ENCODE data around the gene DCTN5.

DNA sequence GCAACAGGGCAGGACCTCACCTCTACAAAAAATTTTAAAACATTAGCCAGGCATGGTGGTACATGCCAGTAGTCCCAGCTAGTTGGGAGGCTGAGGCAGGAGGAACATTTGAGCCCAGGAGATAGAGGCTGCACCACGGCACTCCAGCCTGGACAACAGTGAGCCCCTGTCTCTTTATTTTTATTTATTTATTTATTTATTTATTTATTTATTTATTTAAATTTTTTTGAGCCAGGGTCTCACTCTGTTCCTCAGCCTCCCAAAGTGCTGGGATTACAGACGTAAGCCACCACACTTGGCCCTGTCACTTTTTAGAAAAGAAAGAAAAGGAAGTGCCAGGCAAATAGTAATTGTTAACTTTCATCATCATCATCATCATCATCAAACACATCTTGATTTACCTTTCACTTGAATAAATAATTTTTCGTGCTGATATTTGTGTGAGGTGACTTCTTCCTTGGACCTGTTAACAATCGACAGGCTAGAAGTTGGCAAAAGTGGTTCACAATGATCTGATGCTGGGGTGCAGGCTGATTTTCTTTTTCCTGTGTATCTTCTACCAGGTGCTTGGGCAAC, 6.7 kb upstream of the DCTN5 start:
- TF ChIP-seq, protein P1, sequence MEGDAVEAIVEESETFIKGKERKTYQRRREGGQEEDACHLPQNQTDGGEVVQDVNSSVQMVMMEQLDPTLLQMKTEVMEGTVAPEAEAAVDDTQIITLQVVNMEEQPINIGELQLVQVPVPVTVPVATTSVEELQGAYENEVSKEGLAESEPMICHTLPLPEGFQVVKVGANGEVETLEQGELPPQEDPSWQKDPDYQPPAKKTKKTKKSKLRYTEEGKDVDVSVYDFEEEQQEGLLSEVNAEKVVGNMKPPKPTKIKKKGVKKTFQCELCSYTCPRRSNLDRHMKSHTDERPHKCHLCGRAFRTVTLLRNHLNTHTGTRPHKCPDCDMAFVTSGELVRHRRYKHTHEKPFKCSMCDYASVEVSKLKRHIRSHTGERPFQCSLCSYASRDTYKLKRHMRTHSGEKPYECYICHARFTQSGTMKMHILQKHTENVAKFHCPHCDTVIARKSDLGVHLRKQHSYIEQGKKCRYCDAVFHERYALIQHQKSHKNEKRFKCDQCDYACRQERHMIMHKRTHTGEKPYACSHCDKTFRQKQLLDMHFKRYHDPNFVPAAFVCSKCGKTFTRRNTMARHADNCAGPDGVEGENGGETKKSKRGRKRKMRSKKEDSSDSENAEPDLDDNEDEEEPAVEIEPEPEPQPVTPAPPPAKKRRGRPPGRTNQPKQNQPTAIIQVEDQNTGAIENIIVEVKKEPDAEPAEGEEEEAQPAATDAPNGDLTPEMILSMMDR (IDR thresholded peaks at IDR 0.05) = no peak
- TF ChIP-seq POLR2A (IDR thresholded peaks at IDR 0.05) = no peak
